Measurements from ENCODE around the gene ECE1.

Gene ECE1

DNA sequence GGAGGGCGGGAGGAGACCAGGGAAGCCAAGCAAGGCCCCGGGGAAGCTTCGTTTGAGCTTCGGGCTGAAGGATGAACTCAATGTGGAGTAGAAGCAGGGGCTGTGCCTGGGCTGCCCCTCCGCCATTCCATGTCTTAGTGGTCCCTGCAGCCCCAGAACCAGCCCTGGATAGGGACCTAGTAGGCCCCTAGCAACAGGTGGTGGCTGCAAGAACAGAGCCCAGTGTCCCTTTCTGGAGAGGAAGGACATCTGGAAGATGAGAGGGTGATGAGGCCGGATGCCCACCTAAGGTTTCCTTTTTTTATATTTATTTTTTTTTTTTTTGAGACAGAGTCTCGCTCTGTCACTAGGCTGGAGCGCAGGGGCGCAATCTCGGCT lies 27.2 kb downstream of the ECE1 start:
- DNase-seq (ENCODE audit: low spot score), result no peak
- in situ Hi-C loops (cut with MboI; ENCODE audit: low pct_unique_long_range_greater_than_20kb, low sequenced_read_pairs, unreplicated experiment), result no loop called here
- TF ChIP-seq CTCF (IDR thresholded peaks at IDR 0.05; ENCODE audit: extremely low read depth, insufficient read depth, missing control alignments), result no peak

DNA sequence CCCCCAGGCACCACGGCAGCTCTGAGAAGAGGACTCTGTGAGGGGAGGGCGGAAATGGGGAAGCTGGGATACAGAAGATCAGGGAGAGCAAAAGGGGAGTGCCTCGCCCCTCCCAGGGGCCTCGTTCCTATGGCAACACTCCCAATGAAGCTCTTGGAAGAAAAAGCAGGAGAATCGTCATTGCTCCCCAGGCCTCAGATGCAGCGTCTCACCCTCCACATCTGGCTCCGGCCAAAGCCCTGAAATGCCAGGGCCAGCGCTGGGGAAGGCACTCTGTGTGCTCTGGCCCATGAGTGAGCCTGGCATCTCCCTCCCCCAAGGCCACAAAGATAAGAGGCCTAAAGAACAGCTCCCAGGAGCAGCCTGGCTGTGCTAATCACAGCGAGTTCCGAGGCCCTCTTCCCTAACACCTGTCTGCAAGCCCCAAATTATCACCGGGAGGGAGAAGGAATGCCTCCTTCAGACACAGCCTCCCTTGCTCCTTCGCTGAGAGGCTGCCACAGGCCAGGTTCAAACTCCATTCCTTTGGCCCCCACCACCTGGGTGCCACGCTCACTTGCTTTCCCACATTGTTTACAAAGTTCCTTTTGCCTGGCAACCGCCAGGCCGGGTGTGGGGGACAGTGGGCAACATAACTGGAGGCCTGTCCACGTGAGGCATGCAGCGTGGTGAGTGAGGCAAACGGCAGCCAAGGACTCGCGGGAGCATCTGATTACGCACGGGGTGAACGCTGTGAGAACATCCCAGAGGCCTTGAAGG lies 27.8 kb downstream of the ECE1 start:
- in situ Hi-C loops (cut with MboI; ENCODE audit: low pct_unique_long_range_greater_than_20kb, low sequenced_read_pairs, unreplicated experiment), result no loop called here
- no peak for TF ChIP-seq CTCF (IDR thresholded peaks at IDR 0.05; ENCODE audit: extremely low read depth, insufficient read depth, missing control alignments)
- no peak for DNase-seq (ENCODE audit: low spot score)

DNA sequence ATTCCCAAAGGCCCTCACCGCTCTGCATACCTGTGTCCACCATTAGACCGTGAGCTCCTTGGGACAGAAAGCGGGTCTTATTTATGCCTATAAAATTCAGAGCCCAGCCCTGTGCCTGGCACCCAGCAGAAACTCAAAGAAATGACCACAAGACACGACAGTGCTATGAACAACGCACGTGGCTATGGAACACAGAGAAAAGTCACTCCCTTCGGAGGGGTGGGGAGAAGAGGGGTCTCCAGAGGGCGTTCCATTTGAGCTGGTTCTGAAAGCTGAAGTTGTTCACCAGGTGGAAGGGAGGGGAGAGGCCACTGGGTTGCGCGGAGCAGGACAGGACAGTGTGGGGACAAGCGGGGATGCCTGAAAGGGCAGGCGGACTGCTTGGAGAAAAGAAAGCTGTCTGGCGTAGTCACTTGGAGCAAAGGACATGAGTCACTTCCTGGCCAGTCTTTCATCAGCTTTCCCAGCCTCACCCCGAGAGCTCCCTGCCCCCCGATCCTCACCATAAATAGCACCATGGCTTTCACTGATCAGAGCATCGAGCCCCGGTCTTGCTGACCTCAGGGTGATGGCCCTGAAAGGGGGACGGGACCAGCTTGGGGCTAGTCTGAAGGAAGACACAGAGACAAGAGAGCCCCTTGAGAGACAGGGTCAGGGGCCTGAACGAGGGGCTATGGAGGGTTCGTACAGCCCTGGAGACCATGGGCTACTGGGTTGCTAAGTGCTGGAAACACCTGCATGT lies 28.5 kb downstream of the ECE1 start:
- no peak for TF ChIP-seq CTCF (IDR thresholded peaks at IDR 0.05; ENCODE audit: extremely low read depth, insufficient read depth, missing control alignments)
- in situ Hi-C loops (cut with MboI; ENCODE audit: low pct_unique_long_range_greater_than_20kb, low sequenced_read_pairs, unreplicated experiment), result no loop called here
- DNase-seq (ENCODE audit: low spot score), result peak; percentile 55

DNA sequence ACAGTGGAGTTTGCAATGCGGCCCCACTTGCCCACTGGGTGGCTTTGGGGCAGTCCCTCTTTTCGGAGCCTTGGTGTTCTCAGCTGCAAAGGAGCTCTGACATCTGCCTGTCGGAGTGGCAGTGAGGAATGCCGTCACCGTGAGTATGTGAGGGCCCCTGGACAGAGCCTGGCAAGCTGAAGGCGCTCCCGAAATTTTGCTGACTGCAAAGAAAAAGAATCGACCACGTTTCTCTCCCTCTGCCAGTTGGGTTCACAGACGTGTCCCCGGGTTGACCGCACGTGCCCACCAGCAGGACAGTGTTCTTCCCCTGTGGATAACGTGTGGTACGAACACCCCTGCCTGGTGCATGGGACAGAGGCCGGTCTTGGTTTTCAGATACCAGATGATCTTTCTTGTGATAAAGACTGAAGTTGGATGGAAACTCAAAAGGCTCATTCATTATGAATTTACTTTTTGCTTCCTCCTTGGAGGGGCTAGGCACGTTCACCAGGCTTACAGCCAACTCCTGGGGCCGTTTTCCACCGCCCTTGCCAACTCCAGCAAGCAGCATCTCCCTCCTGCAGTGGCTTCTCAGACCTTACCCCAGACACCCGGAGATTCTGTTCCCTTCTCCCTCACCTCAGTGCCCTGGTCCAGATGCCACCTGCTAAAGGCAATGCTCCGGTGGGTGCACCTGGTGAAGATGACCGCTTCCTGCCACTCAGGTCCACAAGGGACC lies 29.7 kb downstream of the ECE1 start:
- no peak for DNase-seq (ENCODE audit: low spot score)
- no peak for TF ChIP-seq CTCF (IDR thresholded peaks at IDR 0.05; ENCODE audit: extremely low read depth, insufficient read depth, missing control alignments)
- in situ Hi-C loops (cut with MboI; ENCODE audit: low pct_unique_long_range_greater_than_20kb, low sequenced_read_pairs, unreplicated experiment), result no loop called here

DNA sequence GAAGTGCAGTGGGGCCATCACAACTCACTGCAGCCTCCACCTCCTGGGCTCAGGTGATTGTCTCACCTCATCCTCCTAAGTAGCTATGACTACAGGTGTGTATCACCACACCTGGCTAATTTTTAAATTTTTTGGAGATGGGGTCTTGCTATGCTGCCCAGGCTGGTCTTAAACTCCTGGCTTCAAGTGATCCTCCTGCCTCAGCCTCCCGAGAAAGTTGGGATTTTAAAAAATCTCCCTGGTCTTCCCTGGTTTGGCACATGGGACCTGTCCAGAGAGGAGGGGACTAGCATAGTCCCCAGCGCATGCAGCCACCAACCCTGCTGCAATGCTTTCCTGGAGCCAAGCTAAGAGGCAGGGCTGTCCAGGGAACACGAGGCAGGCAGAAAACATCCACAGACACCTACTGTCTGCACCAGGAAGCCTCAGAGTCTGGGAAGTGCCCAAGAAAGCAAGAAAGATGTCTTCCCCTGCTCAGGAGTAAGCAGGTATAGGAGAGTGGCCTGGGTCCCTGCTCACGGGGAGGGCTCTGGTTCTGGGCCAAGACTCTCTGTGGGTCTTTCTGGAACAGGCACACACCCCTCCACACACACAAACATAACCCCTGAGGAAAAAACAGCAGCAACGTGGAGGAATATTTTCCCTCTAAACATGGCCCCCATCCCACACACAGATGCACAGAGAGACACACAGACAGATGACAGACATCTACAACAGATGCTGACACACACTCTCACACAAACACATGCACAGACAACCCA lies 30.8 kb downstream of the ECE1 start:
- no peak for DNase-seq (ENCODE audit: low spot score)
- TF ChIP-seq CTCF (IDR thresholded peaks at IDR 0.05; ENCODE audit: extremely low read depth, insufficient read depth, missing control alignments), result no peak
- in situ Hi-C loops (cut with MboI; ENCODE audit: low pct_unique_long_range_greater_than_20kb, low sequenced_read_pairs, unreplicated experiment), result loop anchor here (10.0 kb wide), 1 partner anchor 105 kb away; no protein-coding TSS in a partner anchor

All from GM13977 (cell line).